ENCODE results near the gene NOL6. TPM values are rescaled to one million over a fixed set of nuclear protein-coding genes. Genes with fewer than 3 reads are reported as not detected.

The NOL6 gene
- total RNA-seq, 1 donor: 25.1 TPM

DNA sequence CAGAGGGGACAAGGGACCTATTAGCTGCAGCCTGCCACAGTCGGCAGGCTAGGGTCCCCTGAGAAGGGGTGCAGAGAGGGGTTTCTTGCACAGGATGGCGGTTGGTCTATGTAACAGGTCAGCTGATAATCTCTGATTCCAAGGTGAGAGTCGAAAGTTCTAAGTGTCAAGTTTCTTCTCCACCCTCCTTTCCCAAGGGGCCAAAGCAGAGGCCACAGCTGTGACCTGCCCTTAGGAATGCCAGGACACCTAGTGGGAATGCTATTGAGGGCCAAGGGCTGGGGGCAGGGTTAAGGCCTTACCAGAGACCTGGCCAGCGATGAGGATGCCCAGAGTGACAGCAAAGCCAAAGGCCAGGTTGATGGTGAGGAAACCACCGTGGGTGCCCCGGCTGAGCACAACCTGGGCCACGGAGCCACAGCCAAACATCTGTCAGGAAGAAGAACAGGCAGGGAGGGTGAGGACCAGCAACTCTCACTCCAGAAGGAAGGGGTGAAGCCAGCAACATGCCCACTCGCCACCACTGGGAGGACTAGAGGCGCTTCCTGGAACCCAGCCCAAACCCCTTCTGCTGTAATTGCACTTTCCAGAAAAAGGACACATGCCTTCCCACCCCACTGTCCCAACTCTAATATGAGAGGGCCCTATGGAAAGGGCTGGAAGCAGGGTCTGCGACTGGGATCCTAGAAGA, 30.1 kb downstream of the NOL6 start:
- no peak for DNase-seq (ENCODE audit: low read depth)
- TF ChIP-seq CTCF (IDR thresholded peaks at IDR 0.05; ENCODE audit: insufficient read depth, low read length): no peak
- H3K4me3 ChIP-seq (ENCODE audit: low read depth, low read length): no peak overlapping the region

- DNase-seq (ENCODE audit: low read depth): peak; percentile 16
- no peak for TF ChIP-seq CTCF (IDR thresholded peaks at IDR 0.05; ENCODE audit: insufficient read depth, low read length)
- no peak overlapping the region for H3K4me3 ChIP-seq (ENCODE audit: low read depth, low read length)
These were observed 30.7 kb downstream of the NOL6 start for GRCh38 chr9:33443047-33443446.

GRCh38 chr9:33442125-33442524, 31.6 kb downstream of the NOL6 start:
- H3K4me3 ChIP-seq (ENCODE audit: low read depth, low read length): no peak overlapping the region
- TF ChIP-seq CTCF (IDR thresholded peaks at IDR 0.05; ENCODE audit: insufficient read depth, low read length): no peak
- no peak for DNase-seq (ENCODE audit: low read depth)

GRCh38 chr9:33440609-33441008, 33.1 kb downstream of the NOL6 start:
- no peak for DNase-seq (ENCODE audit: low read depth)
- no peak overlapping the region for H3K4me3 ChIP-seq (ENCODE audit: low read depth, low read length)
- TF ChIP-seq CTCF (IDR thresholded peaks at IDR 0.05; ENCODE audit: insufficient read depth, low read length): no peak

GRCh38 chr9:33440204-33440603, 33.5 kb downstream of the NOL6 start:
- no peak for TF ChIP-seq CTCF (IDR thresholded peaks at IDR 0.05; ENCODE audit: insufficient read depth, low read length)
- H3K4me3 ChIP-seq (ENCODE audit: low read depth, low read length): no peak overlapping the region
- DNase-seq (ENCODE audit: low read depth): no peak

DNA sequence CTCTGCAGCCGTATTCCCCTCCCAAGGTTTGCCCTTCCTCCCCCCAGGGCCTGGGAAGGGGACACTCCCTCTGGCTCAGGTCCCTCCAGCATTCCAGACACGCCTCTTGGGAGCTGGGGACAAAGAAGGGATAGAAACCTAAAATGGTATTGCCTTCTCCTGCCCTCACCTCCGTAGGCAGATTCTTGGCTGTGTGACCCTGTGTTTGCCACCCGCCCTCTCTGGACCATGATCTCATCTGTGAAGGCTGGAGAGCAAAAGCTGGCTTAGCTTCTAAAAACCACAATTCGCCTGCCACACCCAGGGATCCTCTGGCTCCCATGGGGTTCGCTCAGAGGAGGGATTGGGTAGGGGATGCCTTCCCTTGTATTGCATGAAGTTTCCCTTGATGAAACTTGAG, 34.0 kb downstream of the NOL6 start:
- DNase-seq (ENCODE audit: low read depth): peak; percentile 29
- TF ChIP-seq CTCF (IDR thresholded peaks at IDR 0.05; ENCODE audit: insufficient read depth, low read length): no peak
- no peak overlapping the region for H3K4me3 ChIP-seq (ENCODE audit: low read depth, low read length)
